Stimulated activated naive B cell treated with anti-CD40 and anti-IgM and Interleukin-4, amounts not matched to agents 10 μg/mL and 1 μg/mL and 100 μg/mL, for 72 hours (primary cell): ENCODE measurements around the gene TMEM45A.

Source experiments
- ATAC-seq, 2 donors: fragments of 150-1000 bp; cut with Tn5 transposase; replicated peaks; 2 replicates each; pipeline ENCODE4 v1.10.0; 2021; ENCODE audit warnings: moderate library complexity in 1 of 2
- DNase-seq: peaks from one replicate; pipeline ENCODE4 v3.0.0; 2021
- H3K27ac Mint-ChIP-seq: one replicate; pipeline ENCODE4 v1.8.0; 2022; ENCODE audit warnings: mild to moderate bottlenecking, mixed read lengths
- H3K27me3 Mint-ChIP-seq, 2 donors: one replicate each; pipeline ENCODE4 v1.8.0; 2022; ENCODE audit warnings: mixed read lengths in 2 of 2
- H3K36me3 Mint-ChIP-seq, 2 donors: one replicate each; pipeline ENCODE4 v1.8.0; 2022; ENCODE audit warnings: mixed read lengths in 2 of 2, mild to moderate bottlenecking in 1 of 2
- H3K4me1 Mint-ChIP-seq, 2 donors: one replicate each; pipeline ENCODE4 v1.8.0; 2022; ENCODE audit warnings: mixed read lengths in 2 of 2, mild to moderate bottlenecking in 1 of 2
- H3K4me3 Mint-ChIP-seq, 2 donors: one replicate each; pipeline ENCODE4 v1.8.0; 2022; ENCODE audit warnings: mild to moderate bottlenecking in 2 of 2, mixed read lengths in 2 of 2, moderate library complexity in 1 of 2
- H3K9me3 Mint-ChIP-seq, 2 donors: one replicate each; pipeline ENCODE4 v1.8.0; 2022; ENCODE audit warnings: mixed read lengths in 2 of 2, mild to moderate bottlenecking in 1 of 2

TMEM45A gene

GRCh38 chr3:100584101-100584660, 91.8 kb downstream of the TMEM45A start:
- ATAC-seq = no peak
- peaks cover 0 to 1% of the 10 kb centered on the region in 2 donors for H3K9me3 Mint-ChIP-seq
- no peak overlapping the region for H3K27ac Mint-ChIP-seq
- H3K36me3 Mint-ChIP-seq = no peaks in the 10 kb centered on the region
- H3K4me1 Mint-ChIP-seq = no peaks in the 10 kb centered on the region
- no peak overlapping the region for H3K4me3 Mint-ChIP-seq
- peaks cover 0 to 10% of the 10 kb centered on the region in 2 donors for H3K27me3 Mint-ChIP-seq
- no peak for DNase-seq

- no peak overlapping the region for H3K4me3 Mint-ChIP-seq
- DNase-seq (no peak), ATAC-seq (no peak)
- H3K27ac Mint-ChIP-seq = no peak overlapping the region
- H3K9me3 Mint-ChIP-seq = peaks cover 0 to 1% of the 10 kb centered on the region in 2 donors
- H3K36me3 Mint-ChIP-seq = no peaks in the 10 kb centered on the region
- H3K4me1 Mint-ChIP-seq = peaks cover 5% of the 10 kb centered on the region in 2 donors
- H3K27me3 Mint-ChIP-seq = peaks cover 0 to 4% of the 10 kb centered on the region in 2 donors
Observed at GRCh38 chr3:100586832-100587231, 94.4 kb downstream of the TMEM45A start.

GRCh38 chr3:100588251-100588650, 95.8 kb downstream of the TMEM45A start:
- ATAC-seq = no peak
- Mint-ChIP-seq H3K4me3 (no peak overlapping the region), H3K4me1 (peaks cover 5% of the 10 kb centered on the region in 2 donors), H3K9me3 (peaks cover 0 to 1% of the 10 kb centered on the region in 2 donors), H3K36me3 (no peaks in the 10 kb centered on the region), H3K27me3 (no peaks in the 10 kb centered on the region), H3K27ac (no peak overlapping the region)
- DNase-seq = no peak

GRCh38 chr3:100590114-100590839, 97.9 kb downstream of the TMEM45A start:
- Mint-ChIP-seq H3K27me3 (no peaks in the 10 kb centered on the region), H3K9me3 (peaks cover 0 to 1% of the 10 kb centered on the region in 2 donors), H3K36me3 (no peaks in the 10 kb centered on the region), H3K4me3 (peak overlapping the region; percentile 18 to 51), H3K27ac (no peak overlapping the region), H3K4me1 (peaks cover 5% of the 10 kb centered on the region in 2 donors)
- peak; percentile 73 to 76 for ATAC-seq
- DNase-seq = peak; percentile 26

- no peaks in the 10 kb centered on the region for H3K36me3 Mint-ChIP-seq
- DNase-seq = no peak
- H3K4me1 Mint-ChIP-seq = peaks cover 5% of the 10 kb centered on the region in 2 donors
- peaks cover 0 to 4% of the 10 kb centered on the region in 2 donors for H3K27me3 Mint-ChIP-seq
- no peak for ATAC-seq
- no peak overlapping the region for H3K4me3 Mint-ChIP-seq
- H3K27ac Mint-ChIP-seq = no peak overlapping the region
- H3K9me3 Mint-ChIP-seq = peaks cover 0 to under 1% of the 10 kb centered on the region in 2 donors
Observed at GRCh38 chr3:100590840-100591147, 98.4 kb downstream of the TMEM45A start.

- H3K36me3 Mint-ChIP-seq = no peaks in the 10 kb centered on the region
- ATAC-seq (no peak), DNase-seq (no peak)
- H3K4me3 Mint-ChIP-seq = no peak overlapping the region
- H3K9me3 Mint-ChIP-seq = no peaks in the 10 kb centered on the region
- no peak overlapping the region for H3K27ac Mint-ChIP-seq
- H3K27me3 Mint-ChIP-seq = peaks cover 0 to 4% of the 10 kb centered on the region in 2 donors
- H3K4me1 Mint-ChIP-seq = peaks cover 5% of the 10 kb centered on the region in 2 donors
Observed at GRCh38 chr3:100591411-100591810, 99.0 kb downstream of the TMEM45A start.

- Mint-ChIP-seq H3K27ac (peak overlapping the region; percentile 63), H3K9me3 (peaks cover 11% of the 10 kb centered on the region in 2 donors), H3K4me3 (no peak overlapping the region), H3K27me3 (peaks cover 26 to 29% of the 10 kb centered on the region in 2 donors), H3K4me1 (peaks cover 12 to 21% of the 10 kb centered on the region in 2 donors), H3K36me3 (peaks cover 5 to 11% of the 10 kb centered on the region in 2 donors)
- DNase-seq (peak; percentile 20), ATAC-seq (peak in 1 of 2 donors; percentile 44)
Observed at GRCh38 chr3:100600181-100601042, 108.0 kb downstream of the TMEM45A start.

- DNase-seq = no peak
- Mint-ChIP-seq H3K27ac (peak overlapping the region; percentile 45), H3K9me3 (peaks cover 11% of the 10 kb centered on the region in 2 donors), H3K36me3 (peaks cover 5 to 11% of the 10 kb centered on the region in 2 donors), H3K4me1 (peaks cover 18 to 32% of the 10 kb centered on the region in 2 donors), H3K4me3 (peak overlapping the region; percentile 66 to 71), H3K27me3 (peaks cover 18 to 23% of the 10 kb centered on the region in 2 donors)
- peak; percentile 71 to 74 for ATAC-seq
Observed at GRCh38 chr3:100602506-100603444, 110.4 kb downstream of the TMEM45A start.

GRCh38 chr3:100603469-100603868, 111.0 kb downstream of the TMEM45A start:
- DNase-seq = no peak
- ATAC-seq = peak; percentile 54 to 62

GRCh38 chr3:100605358-100605757, 112.9 kb downstream of the TMEM45A start:
- Mint-ChIP-seq H3K27ac (no peak overlapping the region), H3K4me1 (peaks cover 14 to 35% of the 10 kb centered on the region in 2 donors), H3K9me3 (peaks cover 0 to under 1% of the 10 kb centered on the region in 2 donors), H3K27me3 (peaks cover 3 to 10% of the 10 kb centered on the region in 2 donors), H3K4me3 (no peak overlapping the region), H3K36me3 (no peaks in the 10 kb centered on the region)
- ATAC-seq = no peak
- no peak for DNase-seq

More at GRCh38 chr3:100603469-100603868, 111.0 kb downstream of the TMEM45A start:
- Mint-ChIP-seq H3K36me3 (peaks cover 5 to 11% of the 10 kb centered on the region in 2 donors), H3K27me3 (peaks cover 14 to 20% of the 10 kb centered on the region in 2 donors), H3K27ac (peak overlapping the region; percentile 38), H3K4me3 (peak overlapping the region; percentile 66 to 71), H3K4me1 (peaks cover 18 to 39% of the 10 kb centered on the region in 2 donors), H3K9me3 (peaks cover 11% of the 10 kb centered on the region in 2 donors)

GRCh38 chr3:100606894-100607512, 114.6 kb downstream of the TMEM45A start:
- DNase-seq (no peak), ATAC-seq (peak; percentile 82)
- Mint-ChIP-seq H3K9me3 (no peaks in the 10 kb centered on the region), H3K27ac (no peak overlapping the region), H3K36me3 (no peaks in the 10 kb centered on the region), H3K27me3 (peaks cover 12 to 18% of the 10 kb centered on the region in 2 donors), H3K4me3 (no peak overlapping the region), H3K4me1 (peaks cover 12 to 32% of the 10 kb centered on the region in 2 donors)

GRCh38 chr3:100609305-100609704, 116.9 kb downstream of the TMEM45A start, which contains the start of gene ADGRG7:
ADGRG7 (plus strand) TSS chr3:100609601; CDS start chr3:100609857, 256 bp downstream.
- no peak within 1 kb of the TSS for H3K27ac Mint-ChIP-seq
- no peaks in the 10 kb centered on the region for H3K9me3 Mint-ChIP-seq
- ATAC-seq (no peak), DNase-seq (no peak)
- no peak within 1 kb of the TSS for H3K4me3 Mint-ChIP-seq
- H3K36me3 Mint-ChIP-seq = no peaks in the 10 kb centered on the region
- peaks cover 6 to 18% of the 10 kb centered on the region in 2 donors for H3K4me1 Mint-ChIP-seq
- peaks cover 18 to 23% of the 10 kb centered on the region in 2 donors for H3K27me3 Mint-ChIP-seq

GRCh38 chr3:100609963-100610362, 117.5 kb downstream of the TMEM45A start:
- ATAC-seq (no peak), DNase-seq (no peak)
- H3K27me3 Mint-ChIP-seq = peaks cover 18 to 23% of the 10 kb centered on the region in 2 donors
- no peaks in the 10 kb centered on the region for H3K9me3 Mint-ChIP-seq
- peaks cover 6 to 18% of the 10 kb centered on the region in 2 donors for H3K4me1 Mint-ChIP-seq
- H3K36me3 Mint-ChIP-seq = no peaks in the 10 kb centered on the region
- no peak overlapping the region for H3K4me3 Mint-ChIP-seq
- no peak overlapping the region for H3K27ac Mint-ChIP-seq
